G401 (cell line): ENCODE data around the gene BATF3. TPM values are rescaled to one million over a fixed set of nuclear protein-coding genes. Genes with fewer than 3 reads are reported as not detected.
"Not testable (repeated sequence)": the region's sequence is repeated elsewhere in the genome, so short reads cannot be mapped to it uniquely, and the experiment has no call there.

ENCODE experiments used
- DNase-seq: peaks from one replicate; pipeline ENCODE4 v3.0.0-alpha.2; 2015; ENCODE audit warnings: low spot score
- in situ Hi-C: cut with HindIII; loops from 2 replicates; pipeline ENCODE4 v1.10.0; 2016; ENCODE audit warnings: low sequenced_read_pairs, mixed read lengths
- total RNA-seq: library from RNA; depleted of rRNA; stranded (reverse); fragments of >200 nt; shearing (Covaris generic); gene quantifications from 2 replicates; pipeline ENCODE4 v1.2.3, GENCODE V29; 2014

BATF3 gene
- total RNA-seq, 1 experiment from 2014 or later: 10.2 TPM

DNA sequence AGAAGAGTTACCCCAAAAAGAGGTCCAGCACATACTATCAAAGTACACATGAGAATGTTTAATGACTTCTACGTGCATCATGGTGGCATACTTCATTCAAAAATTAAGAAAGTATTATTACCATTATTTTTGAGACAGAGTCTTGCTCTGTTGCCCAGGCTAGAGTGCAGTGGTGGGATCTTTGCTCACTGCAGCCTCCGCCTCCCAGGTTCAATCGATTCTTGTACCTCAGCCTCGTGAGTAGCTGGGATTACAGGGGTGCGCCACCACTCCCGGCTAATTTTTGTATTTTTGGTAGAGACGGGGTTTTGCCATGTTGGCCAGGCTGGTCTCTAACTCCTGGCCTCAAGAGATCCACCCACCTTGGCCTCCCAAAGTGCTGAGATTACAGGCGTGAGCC is 12.3 kb upstream of the BATF3 start:
- DNase-seq, in situ Hi-C loops: not testable (repeated sequence)

DNA sequence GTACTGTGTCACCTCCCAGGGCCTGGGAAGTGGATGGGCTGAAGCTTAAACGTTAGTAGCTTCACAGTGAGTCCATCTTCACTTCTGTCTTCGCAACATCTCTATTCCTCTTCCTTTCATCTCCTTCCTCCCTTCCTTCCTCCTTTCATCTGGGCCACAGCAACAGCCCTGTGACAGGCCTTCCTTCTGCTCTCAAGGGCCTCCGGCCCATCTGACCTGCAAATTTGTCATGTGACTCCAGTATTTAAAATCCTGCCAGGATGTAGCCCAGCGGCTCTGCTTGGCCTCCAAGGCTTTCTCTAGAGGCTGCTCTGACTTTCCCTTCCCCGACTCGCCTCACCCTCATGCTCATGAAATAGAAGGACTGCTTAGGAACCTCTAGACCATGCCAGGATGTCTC is 10.9 kb upstream of the BATF3 start:
- in situ Hi-C loops: no loop called here

DNA sequence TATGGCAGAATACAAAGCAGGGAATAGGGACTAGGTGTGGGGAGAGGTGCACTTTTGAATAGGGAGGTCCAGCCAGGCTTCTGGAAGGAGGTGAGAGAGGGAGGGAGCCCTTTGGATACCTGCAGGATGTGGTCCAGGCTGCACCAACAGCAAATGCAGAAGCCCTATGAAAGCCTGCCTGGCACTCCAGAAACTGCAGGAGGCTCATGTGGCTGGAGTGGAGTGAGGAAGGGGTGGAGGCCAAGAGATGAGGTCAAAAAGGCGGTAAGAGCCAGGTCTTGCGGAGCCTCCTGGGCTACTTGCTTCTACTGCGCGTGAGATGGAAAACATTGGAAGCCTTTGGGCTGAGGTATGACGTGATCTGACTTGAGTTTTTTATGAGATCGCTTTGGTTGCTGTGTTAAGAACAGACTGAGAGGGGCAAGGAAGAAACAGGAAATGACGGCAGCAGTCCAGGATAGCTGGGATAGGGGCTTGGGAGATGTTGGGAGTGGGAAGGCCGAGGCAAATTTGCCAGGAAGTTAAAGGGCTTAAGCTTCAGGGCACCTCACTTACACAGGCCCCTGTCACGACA is 4.4 kb upstream of the BATF3 start:
- DNase-seq: no peak
- in situ Hi-C loops: no loop called here

More for the DNA sequence above, 10.9 kb upstream of the BATF3 start:
- DNase-seq: no peak

- in situ Hi-C loops: no loop called here
These were observed 3.0 kb upstream of the BATF3 start for GRCh38 chr1:212702672-212703071.

DNA sequence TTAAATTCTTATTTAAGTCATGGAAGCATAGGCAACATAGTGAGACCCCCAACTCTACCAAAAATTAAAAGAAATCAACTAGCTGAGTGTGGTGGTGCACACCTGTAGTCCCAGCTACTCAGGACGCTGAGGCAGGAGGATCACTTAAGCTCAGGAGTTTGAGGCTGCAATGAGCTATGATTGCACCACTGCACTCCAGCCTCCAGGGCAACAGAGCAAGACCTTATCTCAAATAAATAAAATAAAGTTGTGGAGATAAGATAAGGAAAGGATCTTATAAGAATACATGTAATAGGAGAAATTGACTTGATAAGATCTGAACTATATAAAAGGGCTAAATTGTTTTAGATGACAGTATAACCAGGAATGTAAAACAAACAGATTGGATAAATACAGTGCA is 2.3 kb upstream of the BATF3 start:
- no peak for DNase-seq
- in situ Hi-C loops: no loop called here

More at GRCh38 chr1:212702672-212703071, 3.0 kb upstream of the BATF3 start:
- no peak for DNase-seq

- DNase-seq: peak; percentile 30
- in situ Hi-C loops: no loop called here
These were observed 1.5 kb upstream of the BATF3 start for GRCh38 chr1:212700892-212701819.

GRCh38 chr1:212700223-212700891 is 717 bp upstream of the BATF3 start:
- DNase-seq: no peak

GRCh38 chr1:212699104-212699624 is 476 bp downstream of the BATF3 start:
- no peak for DNase-seq
- in situ Hi-C loops: no loop called here

More at GRCh38 chr1:212700223-212700891, 717 bp upstream of the BATF3 start:
- in situ Hi-C loops: no loop called here

DNA sequence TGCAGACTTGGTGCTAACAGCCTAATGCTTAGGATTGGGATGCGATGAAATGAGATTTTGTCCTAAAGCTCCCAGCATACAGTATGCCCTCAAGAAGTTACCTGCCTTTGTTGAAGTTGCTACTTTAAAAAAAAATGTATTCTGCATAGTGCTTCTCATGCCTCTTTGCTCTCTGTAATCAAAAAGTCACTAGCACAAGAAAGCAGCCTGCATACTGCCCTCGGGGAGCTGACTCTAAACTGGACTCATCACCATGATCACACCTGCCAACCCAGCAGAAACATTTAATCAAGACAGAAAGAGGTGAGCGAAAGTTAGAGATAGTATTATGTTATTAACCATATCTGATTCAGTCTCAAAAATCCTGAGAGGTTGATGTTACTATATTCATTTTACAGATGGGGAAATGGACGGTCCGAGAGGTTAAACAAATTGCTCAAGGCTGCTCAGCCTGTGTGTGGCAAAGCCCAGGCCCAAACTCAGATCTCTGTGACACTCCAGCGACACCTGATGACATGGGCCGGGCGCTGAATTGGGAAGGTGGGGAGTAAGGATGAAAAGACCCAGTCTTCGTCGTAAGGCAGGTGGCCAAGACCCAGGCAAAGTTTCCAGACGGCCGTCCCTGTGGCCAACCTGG is 1.1 kb downstream of the BATF3 start:
- in situ Hi-C loops: no loop called here
- DNase-seq: no peak

DNA sequence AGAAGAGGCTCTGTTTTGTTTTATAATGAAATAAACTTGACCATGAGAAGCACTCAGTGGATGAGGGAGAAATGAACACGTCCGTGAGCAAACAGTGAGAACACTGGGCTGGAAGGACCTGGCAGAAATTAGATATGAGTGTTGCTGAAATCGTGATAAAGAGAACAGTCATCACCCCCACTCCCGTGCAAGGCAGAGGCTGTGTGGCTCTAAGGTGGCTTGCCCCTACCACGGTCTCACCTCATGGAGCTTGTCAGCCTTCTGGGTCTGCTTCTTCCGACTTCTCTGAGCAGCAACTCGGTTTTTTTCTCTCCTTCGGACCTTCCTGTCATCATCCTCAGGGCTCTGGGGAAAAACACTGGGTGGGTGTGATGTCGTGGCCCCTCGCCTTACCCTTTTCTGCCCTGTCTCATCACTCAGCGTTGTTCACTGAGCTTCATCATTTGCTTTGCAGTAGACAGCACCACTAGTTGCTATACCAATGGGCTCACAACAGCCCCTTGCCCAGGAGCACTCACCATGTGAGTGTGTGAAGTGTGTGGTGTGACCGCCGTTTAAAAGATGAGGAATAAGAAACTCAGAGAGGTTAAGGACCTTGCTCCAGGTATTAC is 2.8 kb downstream of the BATF3 start:
- in situ Hi-C loops: no loop called here
- no peak for DNase-seq

DNA sequence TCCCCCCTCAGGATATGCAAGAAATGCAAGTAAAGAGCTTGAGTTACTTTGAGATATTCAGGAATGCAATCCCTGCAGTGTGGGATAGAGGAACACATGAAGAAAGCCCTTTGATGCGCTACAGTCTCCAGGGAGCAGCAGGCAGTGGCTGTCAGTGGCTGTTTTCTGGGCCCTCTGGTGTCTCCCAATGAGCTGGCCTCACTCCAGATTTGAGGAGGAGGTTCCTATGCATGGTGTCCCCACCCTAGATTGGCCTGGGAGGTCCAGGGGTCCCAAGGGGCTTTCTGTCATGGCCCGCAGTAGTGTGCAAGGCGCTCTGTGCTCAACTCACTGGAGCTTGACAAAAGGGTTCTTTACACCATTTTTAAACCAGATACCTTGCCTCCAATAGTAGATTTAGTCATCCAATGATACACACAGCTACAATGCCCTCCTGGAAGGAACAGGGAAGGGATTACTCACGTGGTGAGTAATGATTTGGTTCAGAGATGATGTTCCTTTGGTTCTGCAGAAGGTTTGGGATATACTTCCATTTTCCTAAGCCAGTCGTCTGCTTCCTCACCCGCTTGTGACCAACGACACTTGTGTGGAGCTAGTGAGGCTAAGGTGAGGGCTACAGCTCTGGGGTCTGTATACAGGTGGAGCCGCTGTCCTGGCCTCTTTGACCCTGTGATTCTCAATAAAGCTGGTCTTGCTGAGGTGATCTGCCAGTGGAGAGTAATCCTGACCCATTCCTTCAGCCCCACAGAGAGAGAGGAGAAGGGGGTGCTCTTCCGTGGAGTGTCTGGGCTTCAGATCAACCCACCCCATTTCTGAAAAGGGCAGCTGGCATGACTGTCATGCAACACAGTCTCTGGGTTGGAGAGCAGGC is 6.6 kb downstream of the BATF3 start:
- DNase-seq: no peak
- in situ Hi-C loops: no loop called here

- in situ Hi-C loops: no loop called here
- DNase-seq: no peak
These were observed 8.0 kb downstream of the BATF3 start for GRCh38 chr1:212691561-212692071.

DNA sequence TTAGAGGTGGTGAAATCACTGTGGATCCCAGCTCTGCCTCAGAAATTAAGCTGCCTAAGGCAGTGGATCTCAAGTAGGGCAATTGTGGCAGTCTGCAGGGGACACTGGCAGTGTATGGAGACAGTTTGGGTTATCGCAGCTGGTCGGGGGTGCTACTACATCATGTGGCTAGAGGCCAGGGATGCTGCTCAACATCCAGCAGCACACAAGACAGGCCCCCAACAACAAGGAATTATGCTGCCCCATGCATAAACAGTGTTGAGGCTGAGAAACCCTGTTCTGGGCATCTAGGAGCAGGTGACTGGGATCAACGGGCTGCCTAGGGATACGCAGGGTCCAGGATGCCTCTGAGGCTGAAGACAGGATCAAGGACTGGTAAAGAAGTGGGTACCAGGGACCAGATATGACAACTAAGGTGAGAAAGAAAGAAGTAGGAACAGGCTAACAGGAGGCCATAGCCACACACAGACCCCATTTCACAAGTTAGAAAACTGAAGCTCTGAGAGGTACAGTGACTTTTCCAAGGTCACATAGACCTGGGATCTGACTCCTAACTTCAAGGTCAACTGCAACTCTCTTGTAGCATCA is 8.7 kb downstream of the BATF3 start:
- no peak for DNase-seq
- in situ Hi-C loops: no loop called here

- in situ Hi-C loops: no loop called here
- no peak for DNase-seq
These were observed 9.7 kb downstream of the BATF3 start for GRCh38 chr1:212689758-212690529.

- in situ Hi-C loops: no loop called here
- DNase-seq: no peak
These were observed 10.4 kb downstream of the BATF3 start for GRCh38 chr1:212689196-212689725.

GRCh38 chr1:212688341-212689047 is 11.1 kb downstream of the BATF3 start:
- in situ Hi-C loops: no loop called here
- no peak for DNase-seq
